ENCODE measurements around the gene SUGP2.
"Not testable (repeated sequence)": the region's sequence is repeated elsewhere in the genome, so short reads cannot be mapped to it uniquely, and the experiment has no call there.

The SUGP2 gene

GRCh38 chr19:19031891-19032290, 1.4 kb downstream of the SUGP2 start:
- DNase-seq, result no peak

- no peak for DNase-seq
Observed at GRCh38 chr19:19028526-19028925, 4.8 kb downstream of the SUGP2 start.

- no peak for DNase-seq
Observed at GRCh38 chr19:19027228-19027627, 6.1 kb downstream of the SUGP2 start.

- no peak for DNase-seq
Observed at GRCh38 chr19:19026299-19026971, 6.9 kb downstream of the SUGP2 start.

- DNase-seq, result no peak
Observed at GRCh38 chr19:19025861-19026260, 7.5 kb downstream of the SUGP2 start.

GRCh38 chr19:19023376-19023775, 9.9 kb downstream of the SUGP2 start:
- DNase-seq, result not testable (repeated sequence)

GRCh38 chr19:19022380-19022961, 10.8 kb downstream of the SUGP2 start:
- no peak for DNase-seq

GRCh38 chr19:19021115-19021514, 12.2 kb downstream of the SUGP2 start:
- no peak for DNase-seq

GRCh38 chr19:19010551-19010950, 22.8 kb downstream of the SUGP2 start:
- DNase-seq, result no peak

GRCh38 chr19:19009951-19010350, 23.4 kb downstream of the SUGP2 start:
- no peak for DNase-seq

- no peak for DNase-seq
Observed at GRCh38 chr19:19006213-19006612, 27.1 kb downstream of the SUGP2 start.

GRCh38 chr19:19004144-19004543, 29.2 kb downstream of the SUGP2 start:
- DNase-seq, result no peak

GRCh38 chr19:18999896-19000620, 33.3 kb downstream of the SUGP2 start:
- no peak for DNase-seq

GRCh38 chr19:18999016-18999758, 34.1 kb downstream of the SUGP2 start:
- no peak for DNase-seq

- no peak for DNase-seq
Observed at GRCh38 chr19:18998276-18998675, 35.0 kb downstream of the SUGP2 start.

- DNase-seq, result no peak
Observed at GRCh38 chr19:18996796-18997394, 36.4 kb downstream of the SUGP2 start.

- DNase-seq, result no peak
Observed at GRCh38 chr19:18996351-18996750, 37.0 kb downstream of the SUGP2 start.

GRCh38 chr19:18995804-18996241, 37.5 kb downstream of the SUGP2 start:
- DNase-seq, result peak; percentile 29

GRCh38 chr19:18993115-18993514, 40.2 kb downstream of the SUGP2 start:
- DNase-seq, result no peak

- DNase-seq, result no peak
Observed at GRCh38 chr19:18992696-18993095, 40.6 kb downstream of the SUGP2 start.

GRCh38 chr19:18991468-18991867, 41.8 kb downstream of the SUGP2 start:
- DNase-seq, result no peak

GRCh38 chr19:18991006-18991405, 42.3 kb downstream of the SUGP2 start:
- no peak for DNase-seq

GRCh38 chr19:18990128-18990708, 43.1 kb downstream of the SUGP2 start:
- no peak for DNase-seq

Data from activated CD4-positive, alpha-beta T cell treated with anti-CD3 and anti-CD28 coated beads, Interleukin-2, amount 50 U/mL, for 16 hours (primary cell).